HG03039 (cell line): ENCODE results near the gene C14orf132.

Experiments used
- ATAC-seq: cut with Tn5 transposase; IDR thresholded peaks from one replicate; pipeline ENCODE4 v1.9.1; 2021; ENCODE audit warnings: mild to moderate bottlenecking, moderate library complexity; ENCODE audit not compliant: unreplicated experiment

Gene C14orf132

DNA sequence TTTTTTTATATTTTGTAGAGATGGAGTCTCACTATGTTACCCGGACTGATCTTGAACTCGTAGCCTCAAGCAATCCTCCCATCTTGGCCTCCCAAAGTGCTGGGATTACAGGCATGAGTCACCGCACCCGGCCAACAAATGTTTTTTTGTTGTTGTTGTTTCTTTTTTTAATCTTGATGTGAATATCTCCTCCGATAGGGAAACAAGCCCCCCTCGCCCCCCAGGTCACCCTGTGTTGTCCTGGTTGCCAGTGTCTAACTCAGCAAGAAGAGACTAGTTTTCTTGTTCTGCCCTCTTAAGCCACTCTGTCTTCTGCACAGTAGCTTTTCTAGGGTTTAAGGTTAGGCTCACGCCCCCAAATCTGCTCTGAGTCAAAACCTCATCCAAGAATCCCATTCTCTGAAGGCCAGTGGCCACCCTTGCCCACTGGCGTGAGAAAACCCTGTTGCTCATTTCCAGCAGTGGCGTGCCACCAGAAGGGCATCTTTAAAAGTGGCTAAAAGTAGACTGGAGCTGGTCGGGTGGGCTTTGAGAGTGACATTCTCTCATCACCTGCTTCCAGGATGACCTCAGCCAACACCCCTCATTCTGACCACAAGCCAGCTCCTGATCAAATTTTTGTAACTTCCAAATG is 42.7 kb downstream of the C14orf132 start:
- ATAC-seq = no peak

DNA sequence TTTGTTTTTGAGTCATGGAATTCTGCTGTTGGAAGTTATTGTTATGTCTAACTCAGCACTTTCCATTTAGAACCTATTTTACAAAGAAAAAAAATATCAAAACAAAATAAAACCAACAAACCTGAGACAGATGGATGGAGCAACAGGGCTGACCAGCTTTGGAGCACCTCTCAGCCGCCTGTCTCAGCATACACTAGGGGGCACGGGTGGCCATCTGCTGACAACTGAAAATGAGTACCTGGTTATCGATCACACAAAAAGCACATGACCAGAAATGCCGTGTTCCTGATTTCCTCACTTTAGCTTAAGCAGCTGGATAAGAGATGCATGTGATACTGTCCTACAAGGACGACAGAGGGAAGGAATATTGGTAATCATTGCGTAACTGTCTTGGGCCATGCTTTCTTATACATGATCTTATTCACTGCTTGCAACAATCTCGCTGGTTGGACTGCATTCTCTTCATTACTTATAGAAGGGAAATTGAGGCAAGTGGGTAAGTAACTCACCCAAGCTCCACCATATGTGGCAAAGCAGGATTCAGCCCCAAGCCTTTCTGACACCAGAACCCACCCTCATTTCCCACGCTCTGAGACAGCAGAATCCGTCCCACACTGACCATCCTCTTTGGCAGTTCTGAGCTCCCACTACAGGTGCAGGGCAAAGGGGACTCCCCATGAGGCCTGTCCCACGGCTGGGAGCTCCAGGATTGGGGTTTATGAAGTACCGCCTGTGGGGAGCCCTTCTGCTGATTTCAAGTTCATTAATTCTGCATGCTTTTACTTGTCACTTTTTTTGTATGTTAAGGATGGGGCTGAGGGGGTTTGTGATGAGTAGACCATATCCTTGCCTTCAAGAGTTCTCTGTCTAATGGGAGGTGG is 43.5 kb downstream of the C14orf132 start:
- no peak for ATAC-seq

DNA sequence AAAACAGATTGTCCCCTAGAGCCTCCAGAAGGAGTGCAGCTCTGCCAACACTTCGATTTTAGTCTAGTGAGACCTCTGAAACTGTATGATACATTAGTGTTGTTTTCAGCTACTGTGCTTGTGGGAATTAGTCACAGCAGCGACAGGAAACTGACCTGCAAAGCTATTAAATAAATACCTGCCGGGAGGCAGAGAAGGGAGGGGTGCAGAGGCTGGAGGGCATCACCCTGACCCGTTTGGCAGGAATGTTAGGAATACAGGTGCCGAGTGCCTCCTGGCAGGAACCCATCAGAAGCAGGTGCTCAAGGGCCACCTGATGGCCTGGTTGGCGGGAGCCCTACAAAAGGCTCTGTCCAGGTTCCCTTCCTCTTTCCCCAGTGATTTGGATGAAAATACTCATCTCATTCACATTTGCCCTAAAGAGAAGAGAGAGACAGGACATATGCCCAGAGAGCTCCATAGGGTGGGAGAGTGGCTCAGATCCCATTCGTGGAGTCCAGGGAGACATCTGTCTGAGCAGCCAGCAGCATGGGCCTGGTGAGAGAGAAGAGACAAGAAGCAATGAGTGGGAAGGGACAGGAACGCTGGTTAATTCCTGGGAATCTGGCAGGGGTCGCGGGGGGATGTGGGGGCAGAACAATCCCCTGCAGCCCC is 44.6 kb downstream of the C14orf132 start:
- ATAC-seq = no peak

DNA sequence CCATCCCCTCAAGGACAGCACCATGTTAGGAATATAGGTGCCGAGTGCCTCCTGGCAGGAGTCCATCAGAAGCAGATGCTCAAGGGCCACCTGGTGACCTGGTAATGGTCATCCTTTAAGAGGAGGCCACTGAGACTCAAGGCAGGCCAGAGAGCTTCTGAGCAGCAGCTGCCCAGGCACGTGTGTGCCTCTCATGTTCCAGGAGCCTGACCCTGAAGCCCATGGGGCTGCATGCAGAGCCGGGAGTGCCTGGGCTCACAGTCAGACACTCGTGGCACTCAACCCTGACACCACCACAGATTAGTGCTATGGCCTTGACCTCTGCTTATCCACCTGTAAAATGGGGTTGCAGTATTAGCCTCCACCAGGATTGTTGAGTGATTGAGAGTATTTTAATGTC is 45.6 kb downstream of the C14orf132 start:
- ATAC-seq = no peak

DNA sequence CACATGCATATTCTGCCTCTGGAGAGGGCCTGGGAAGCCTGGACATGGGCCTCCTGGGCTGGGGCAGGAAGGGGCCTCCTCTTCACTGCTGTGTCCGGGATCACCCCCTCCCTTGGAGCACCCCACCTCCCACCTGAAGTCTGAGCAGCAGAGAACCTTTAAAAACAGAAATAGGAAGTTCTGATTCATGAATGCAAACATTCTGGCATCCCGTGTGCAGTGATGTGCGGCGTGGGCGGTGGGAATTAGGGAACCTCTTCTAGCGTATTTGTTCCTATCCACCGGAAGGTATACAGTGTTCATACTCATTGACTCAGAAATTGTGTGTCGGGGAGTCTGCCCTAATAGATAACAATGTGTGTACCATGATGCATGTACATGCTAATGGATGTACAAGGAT is 46.2 kb downstream of the C14orf132 start:
- no peak for ATAC-seq

DNA sequence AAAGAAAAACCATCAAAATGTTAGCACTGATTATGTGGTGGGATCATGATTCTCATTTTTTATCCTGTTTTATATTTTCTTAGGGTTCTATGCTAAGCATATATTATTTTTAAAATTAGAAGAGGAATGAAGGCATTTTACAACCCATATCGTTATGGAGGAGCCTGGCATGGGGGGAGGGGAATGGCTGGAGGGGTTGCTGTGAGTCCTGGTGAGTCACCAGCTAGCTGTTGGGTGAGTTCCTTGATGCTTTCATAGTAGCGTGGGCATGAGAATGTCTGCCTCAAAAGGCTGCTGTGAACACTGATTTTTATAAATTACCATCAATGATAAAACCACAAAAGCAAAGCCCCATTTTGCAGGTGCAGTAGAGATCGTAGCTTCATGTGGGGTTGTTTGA is 46.9 kb downstream of the C14orf132 start:
- ATAC-seq = no peak

DNA sequence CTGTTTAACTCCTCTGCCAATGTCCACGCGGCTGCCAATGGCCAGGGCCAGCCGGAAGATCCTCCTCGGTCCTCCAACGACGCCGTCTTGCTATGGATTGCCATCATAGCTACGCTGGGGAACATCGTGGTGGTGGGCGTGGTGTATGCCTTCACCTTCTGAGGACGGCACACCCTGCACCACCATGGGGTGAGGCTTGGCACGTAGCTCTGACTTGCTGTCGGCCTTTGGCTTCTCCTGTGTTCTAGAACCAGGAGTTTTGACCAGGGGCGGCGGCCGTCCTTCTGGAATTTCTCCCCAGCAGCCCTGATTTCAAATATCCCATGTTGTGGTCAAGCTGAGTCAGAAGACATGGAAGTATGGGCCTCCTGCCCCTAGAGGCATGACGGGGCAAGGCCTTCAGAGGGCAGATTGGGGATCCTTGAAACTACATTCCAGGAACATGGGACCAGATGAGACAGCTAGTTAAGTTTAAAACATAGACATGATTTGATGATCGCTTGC is 47.5 kb downstream of the C14orf132 start:
- ATAC-seq = no peak

DNA sequence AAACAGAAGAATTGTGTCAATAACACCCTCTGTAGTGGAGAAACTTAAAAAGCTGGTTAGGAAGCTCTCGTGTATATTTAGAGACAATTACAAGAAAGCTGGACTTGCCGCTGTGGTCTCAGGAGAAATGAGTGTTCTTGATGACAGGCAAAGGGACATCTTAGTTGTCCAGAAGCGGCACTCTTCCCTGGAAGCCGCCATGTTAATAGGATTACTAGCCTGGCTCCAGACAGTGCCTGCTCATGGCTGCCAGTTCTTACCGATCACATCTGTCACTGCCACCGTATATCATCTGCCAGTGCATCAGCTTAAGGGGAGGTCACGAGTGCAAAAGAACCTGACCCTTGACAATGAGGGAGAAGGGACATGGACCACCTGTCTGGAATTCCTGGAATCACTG is 48.9 kb downstream of the C14orf132 start:
- ATAC-seq = no peak

DNA sequence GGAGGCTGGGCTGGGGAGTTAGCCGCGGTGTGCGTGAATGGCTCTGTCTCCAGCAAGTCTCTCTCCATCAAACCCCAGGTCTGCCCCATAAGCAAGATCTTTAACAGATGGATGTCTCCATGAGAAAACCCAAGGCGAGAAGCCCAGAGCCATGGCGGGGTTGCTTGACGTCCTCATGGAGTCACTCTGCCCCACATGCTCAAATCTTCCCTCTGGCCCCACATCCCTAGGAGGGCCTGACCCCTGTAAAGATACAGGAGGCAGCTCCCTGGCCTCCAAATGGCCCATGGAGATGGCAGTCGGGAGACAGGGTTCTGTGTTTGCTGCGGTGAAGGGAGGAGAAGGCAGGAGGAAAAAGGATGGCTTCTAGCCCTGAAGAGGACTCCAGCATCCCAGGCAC is 49.3 kb downstream of the C14orf132 start:
- no peak for ATAC-seq

DNA sequence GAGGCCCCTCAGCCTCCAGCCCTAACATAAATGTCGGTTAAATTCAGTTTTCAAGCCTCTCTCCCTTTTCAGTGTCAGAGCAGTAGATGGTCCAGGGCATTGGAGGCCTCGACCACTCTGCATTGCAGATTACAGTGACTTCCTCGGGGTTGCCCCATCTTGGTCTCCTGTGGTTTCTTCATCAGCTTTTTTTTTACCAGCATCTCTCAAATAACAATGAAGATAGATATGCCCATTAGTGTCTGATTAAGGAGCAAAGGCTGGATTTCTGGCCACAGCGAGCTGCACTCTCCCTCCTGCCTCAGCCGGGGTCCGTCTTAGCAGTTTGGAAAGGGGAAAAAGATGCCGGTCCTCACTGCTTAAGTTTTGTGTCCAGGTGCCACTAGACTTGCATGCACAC is 49.7 kb downstream of the C14orf132 start:
- no peak for ATAC-seq

DNA sequence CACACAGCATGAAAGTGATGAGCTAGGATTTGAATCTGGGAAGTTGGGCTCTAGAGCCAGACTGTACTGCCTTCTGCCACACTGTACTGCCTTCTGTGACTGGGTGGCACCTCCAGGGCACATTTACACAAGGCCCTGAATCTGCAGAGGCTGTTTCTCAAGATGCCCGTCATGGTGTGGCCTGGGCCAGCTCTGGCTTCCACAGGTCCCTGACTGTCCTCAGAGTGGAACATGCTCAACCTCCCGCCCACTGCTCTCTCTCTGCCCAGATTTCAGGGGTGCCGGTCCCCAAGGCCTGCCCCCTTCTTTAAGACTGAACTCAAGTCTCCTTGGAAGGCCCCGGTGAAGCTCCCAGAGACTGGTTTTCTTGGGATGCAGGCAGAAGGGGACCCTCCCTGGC is 50.2 kb downstream of the C14orf132 start:
- ATAC-seq = no peak

DNA sequence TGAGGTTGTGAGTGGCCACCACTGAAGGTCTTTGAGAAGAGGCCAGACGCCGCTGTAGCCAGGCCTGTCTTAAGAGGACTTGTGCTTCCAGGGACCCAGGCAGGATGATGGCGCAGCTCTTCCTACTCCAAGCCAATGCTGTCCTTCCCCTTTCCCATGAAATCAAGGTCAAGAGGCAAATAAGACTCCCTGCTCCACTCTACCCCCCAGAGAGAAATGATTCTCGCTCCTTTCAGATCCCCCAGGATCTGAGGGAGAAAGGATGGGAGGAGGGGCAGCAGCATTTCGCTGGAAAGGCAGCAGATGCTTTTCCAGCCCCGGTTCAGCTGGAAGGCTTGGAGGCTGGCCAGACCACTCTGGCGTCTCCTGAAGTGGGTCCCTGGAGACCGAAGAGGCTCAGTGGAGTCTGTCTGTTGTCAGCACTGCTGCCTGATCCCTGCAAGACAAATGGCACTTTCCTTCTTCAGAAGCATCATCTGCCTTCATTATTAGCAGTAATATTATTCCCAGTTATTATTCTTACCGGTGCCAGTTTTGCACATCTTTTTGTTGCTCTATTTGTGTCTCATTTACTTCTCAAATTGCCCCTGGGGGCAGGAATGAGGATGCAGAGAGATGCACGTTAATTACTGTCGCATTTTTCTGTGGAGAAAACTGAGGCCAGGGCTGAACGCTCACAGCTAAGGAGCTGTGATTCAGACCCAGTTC is 51.4 kb downstream of the C14orf132 start:
- no peak for ATAC-seq

DNA sequence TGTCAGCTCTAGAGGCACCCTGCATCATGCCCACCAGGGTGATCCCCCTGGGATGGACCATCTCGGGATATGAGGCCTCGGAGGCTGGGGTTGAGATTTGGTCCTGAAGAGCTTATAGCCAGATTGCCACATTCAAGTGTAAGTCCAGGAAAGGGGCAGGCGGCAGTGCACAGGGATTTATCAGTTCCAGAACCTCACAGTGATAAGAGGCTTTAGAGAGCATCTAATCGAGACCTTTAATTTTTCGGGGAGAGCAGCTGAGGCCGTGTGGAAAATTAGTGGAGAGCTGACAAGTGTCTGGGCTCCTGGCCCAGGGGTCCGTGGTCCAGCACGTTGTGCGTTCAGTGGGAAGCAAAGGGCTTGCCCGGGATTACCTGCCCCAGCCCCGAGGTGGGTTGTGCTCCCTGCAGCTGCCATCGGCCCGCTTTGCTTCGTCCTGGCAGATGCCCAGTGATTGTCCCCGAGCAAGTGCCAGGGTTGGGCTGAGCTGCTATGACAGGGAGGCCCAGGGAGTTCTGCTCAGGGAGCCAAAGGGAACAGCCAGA is 52.1 kb downstream of the C14orf132 start:
- no peak for ATAC-seq

DNA sequence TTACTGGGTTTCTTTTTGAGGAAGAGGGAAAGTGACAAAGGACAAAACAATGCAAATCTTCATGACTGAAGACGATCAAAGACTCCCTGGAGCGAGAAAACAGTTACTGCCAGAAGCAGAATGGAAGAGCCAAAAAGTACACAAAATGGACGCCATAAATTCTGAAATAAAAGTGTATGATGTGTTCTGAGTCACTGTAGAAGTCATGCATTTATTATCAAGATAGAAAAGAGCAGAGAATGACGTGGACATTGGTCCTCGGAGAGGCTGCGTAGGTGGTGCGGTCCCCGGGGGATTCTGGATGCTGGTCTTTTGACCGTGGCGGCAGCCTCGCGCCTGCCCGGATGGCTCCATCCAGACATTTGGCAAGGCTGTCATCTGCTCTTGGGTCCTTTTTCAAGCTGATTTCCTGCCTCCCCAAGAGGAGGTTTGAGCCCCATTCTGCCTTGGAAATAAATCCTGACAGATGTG is 52.8 kb downstream of the C14orf132 start:
- no peak for ATAC-seq

DNA sequence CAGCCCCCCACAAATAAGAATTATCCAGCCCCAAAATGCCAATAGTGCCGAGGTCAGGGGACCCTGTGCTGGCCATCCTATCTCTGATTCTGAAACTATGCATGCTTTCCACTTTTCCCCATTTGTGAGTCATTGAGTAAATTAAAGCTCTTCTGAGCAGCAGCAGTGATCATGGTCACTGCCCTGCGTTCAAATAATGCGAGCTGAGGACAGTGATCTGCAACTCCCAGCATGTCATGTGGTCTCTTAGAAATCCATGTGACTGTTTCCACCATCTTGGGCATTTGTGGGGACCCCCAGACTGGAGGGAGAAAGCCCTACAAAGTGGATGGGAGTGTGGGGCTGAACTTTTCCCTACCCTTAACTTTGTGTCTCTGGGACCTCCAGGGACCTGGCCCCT is 53.8 kb downstream of the C14orf132 start:
- no peak for ATAC-seq

DNA sequence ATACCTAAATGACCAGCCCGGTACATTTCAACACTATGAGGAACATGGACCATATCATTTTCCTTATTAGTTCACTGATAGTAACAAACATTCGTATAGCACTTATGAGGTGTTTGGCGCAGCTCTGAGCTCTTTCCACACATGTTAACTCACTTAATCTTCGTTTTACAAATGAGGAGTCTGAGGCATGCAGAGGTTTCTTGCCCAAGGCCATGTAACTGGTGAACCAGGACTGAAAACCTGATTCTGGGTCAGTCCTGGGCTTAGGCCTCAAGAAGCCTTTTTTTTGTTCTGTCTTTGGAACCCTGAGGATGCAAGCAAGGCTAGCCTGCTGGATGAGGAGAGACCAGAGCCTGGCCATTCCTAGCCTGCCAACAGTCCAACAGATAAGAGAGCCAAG is 55.0 kb downstream of the C14orf132 start:
- no peak for ATAC-seq

DNA sequence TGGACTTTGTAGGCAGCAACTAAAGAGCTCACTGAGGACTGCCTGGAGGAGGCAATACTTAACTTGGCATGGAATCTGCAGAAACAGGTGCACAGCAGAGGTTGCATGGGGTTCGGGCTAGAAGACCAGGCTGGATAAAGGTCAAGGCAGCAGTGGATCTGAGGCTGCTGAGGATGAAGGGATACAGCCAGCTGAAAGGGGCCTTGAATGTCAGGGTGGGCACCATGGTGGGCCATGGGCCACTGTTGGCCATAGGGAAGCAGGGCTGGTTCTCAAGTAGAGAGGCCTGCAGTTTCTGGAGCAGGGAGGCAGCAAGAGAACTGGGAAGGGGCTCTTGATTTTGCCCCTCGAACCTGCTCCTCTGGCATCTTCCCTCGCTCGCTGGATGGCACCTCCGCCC is 55.5 kb downstream of the C14orf132 start:
- no peak for ATAC-seq

DNA sequence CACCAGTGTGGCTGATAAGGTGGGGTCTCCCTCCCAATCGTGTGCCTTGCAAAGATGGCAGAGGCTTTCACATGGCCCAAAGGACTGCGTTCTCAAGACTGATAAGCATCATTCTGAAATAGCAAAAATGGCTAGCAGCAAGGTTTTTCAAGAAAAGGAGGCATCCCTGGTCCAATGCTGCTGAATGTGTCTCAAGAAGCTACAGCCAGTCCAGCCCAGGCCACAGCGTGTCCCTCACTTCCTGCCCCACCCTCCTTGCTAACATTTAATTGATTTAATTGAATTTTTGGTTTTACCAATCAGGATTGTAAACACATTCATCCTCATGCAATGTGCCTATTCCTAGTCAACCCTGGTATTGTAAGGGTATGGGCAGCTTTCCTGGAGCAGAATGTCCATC is 55.9 kb downstream of the C14orf132 start:
- no peak for ATAC-seq

DNA sequence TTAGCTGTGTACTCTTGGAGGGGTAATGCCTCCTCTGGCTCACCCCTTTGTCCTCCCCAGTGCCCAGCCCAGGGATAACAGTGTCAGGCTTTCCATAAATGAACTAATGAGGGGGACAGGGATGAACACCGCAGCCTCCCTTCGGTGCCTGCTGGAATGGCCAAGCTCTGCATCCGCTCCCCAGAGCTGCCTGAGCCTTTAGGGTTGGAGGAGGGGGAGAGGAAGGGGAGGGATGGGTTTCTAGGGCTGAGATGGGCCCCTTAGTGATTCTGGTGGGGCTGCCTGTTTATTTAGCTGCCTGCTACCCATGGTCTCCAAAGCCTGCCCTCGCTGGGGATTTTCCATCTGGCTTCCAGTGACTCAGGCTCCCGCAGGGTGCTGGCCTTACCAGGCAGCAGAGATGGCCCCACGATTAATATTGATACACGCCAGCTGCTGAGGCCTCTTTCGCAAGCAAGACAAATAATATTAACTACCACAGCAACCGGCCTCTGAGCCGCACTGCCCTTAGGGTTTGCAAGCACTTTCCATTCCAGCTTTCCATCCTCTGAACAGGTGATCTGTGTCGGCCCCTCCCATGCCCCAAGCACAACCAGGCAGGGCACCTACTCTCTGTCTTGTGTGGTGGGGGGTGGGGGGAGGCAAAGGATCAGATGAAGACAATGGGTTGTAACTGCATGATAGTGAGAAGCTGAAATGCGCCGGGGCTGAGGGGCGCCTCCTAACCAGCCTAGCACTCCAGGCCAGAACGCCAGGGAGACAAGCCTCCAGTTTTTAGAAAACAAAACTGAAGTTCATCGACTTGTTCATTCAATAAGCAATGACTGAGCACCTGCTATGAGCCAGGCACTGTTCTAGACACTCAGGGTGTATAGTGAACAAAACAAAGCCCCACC is 56.7 kb downstream of the C14orf132 start:
- ATAC-seq = no peak
